Measurements from ENCODE around the gene CAPN9. TPM values are rescaled to one million over a fixed set of nuclear protein-coding genes. Genes with fewer than 3 reads are reported as not detected.

The CAPN9 gene
- polyA plus RNA-seq, 1 donor (not counting 4 experiments of a cell fraction or from before 2014, with no cell fraction given) = not detected

DNA sequence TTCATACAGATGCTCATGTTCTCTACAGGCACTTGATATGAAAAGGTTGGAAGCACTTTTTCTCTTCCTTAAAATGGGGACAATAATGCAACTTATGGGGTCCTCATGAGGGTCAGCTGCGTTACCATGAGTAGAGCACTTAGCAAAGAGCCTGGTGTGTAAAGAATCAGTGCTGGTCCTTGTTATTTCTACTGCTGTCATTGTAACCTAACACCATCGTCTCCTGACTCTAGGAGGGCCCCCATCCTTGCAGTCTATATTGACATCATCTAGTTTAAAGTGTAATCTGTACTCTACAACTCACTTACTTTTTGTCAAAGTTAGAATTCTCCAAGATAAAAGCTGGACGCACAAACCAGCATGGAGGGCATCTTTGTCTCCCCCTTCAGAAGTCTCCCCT, 2.4 kb downstream of the CAPN9 start:
- FAIRE-seq (no peak), DNase-seq (ENCODE audit: low read depth, low spot score) (no peak)
- Histone ChIP-seq H3K9ac (ENCODE audit: control insufficient read depth, extremely low read depth, insufficient read depth, low read length) (no peak overlapping the region), H3K9me1 (ENCODE audit: control insufficient read depth, extremely low read depth, insufficient read depth, low read length) (no peaks in the 10 kb centered on the region), H2AFZ (ENCODE audit: control insufficient read depth, low read length) (no peak overlapping the region), H3K4me3 (ENCODE audit: control insufficient read depth in 2 of 3, extremely low read depth in 1 of 3, insufficient read depth in 2 of 3, low read depth in 1 of 3, low read length in 3 of 3) (no peak overlapping the region), H3K79me2 (ENCODE audit: control insufficient read depth, insufficient read depth, low read length) (no peaks in the 10 kb centered on the region), H3K4me2 (ENCODE audit: control insufficient read depth, extremely low read depth, insufficient read depth, low read depth, low read length) (no peak overlapping the region), H3K27me3 (ENCODE audit: control insufficient read depth, extremely low read depth, insufficient read depth, low read length) (peaks cover 4% of the 10 kb centered on the region), H3K27ac (ENCODE audit: control insufficient read depth, insufficient read depth, low read length) (no peak overlapping the region), H3K4me1 (ENCODE audit: control insufficient read depth, extremely low read depth, insufficient read depth, low read length) (no peaks in the 10 kb centered on the region), H4K20me1 (ENCODE audit: control insufficient read depth, extremely low read depth, insufficient read depth, low read length) (no peaks in the 10 kb centered on the region), H3K36me3 (ENCODE audit: control insufficient read depth in 2 of 2, extremely low read depth in 1 of 2, insufficient read depth in 2 of 2, low read length in 2 of 2) (no peaks in the 10 kb centered on the region), H3K9me3 (ENCODE audit: control insufficient read depth, low read depth, low read length) (no peaks in the 10 kb centered on the region)
- dilution Hi-C loops (cut with MboI; ENCODE audit: extremely low pct_ligation_motif_present, low sequenced_read_pairs) = no loop called here
- no peak for TF ChIP-seq EZH2 (IDR thresholded peaks at IDR 0.05; ENCODE audit: low read length)
- TF ChIP-seq, protein P1, sequence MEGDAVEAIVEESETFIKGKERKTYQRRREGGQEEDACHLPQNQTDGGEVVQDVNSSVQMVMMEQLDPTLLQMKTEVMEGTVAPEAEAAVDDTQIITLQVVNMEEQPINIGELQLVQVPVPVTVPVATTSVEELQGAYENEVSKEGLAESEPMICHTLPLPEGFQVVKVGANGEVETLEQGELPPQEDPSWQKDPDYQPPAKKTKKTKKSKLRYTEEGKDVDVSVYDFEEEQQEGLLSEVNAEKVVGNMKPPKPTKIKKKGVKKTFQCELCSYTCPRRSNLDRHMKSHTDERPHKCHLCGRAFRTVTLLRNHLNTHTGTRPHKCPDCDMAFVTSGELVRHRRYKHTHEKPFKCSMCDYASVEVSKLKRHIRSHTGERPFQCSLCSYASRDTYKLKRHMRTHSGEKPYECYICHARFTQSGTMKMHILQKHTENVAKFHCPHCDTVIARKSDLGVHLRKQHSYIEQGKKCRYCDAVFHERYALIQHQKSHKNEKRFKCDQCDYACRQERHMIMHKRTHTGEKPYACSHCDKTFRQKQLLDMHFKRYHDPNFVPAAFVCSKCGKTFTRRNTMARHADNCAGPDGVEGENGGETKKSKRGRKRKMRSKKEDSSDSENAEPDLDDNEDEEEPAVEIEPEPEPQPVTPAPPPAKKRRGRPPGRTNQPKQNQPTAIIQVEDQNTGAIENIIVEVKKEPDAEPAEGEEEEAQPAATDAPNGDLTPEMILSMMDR (optimal IDR thresholded peaks at IDR 0.05 in 1 of 3, IDR thresholded peaks at IDR 0.05 in 1 of 3, conservative IDR thresholded peaks at IDR 0.05 in 1 of 3; ENCODE audit: extremely low read depth in 1 of 3, insufficient read depth in 2 of 3, low read length in 3 of 3) = no peak

DNA sequence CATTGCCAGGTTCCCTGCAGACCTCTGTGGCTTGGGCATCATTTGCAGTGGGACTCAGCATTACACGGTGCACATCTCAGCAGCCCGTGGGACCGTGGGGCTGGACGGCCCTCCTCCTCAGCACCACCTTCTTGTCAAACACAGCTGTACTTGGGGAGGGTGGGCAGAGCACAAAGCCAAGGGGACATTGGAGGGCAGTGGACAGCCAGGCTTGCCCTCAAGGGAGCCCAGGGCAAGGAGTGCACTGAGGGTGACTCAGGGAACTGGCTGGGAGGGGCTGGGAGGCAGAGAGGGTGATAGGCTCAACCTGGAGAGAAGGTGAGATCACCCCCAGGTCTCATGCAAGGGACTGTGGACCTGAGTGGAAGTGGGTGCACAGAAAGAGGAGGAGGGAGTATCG, 3.4 kb downstream of the CAPN9 start:
- Histone ChIP-seq H3K4me2 (ENCODE audit: control insufficient read depth, extremely low read depth, insufficient read depth, low read depth, low read length) (no peak overlapping the region), H4K20me1 (ENCODE audit: control insufficient read depth, extremely low read depth, insufficient read depth, low read length) (no peaks in the 10 kb centered on the region), H3K27ac (ENCODE audit: control insufficient read depth, insufficient read depth, low read length) (no peak overlapping the region), H3K79me2 (ENCODE audit: control insufficient read depth, insufficient read depth, low read length) (no peaks in the 10 kb centered on the region), H3K9me3 (ENCODE audit: control insufficient read depth, low read depth, low read length) (no peaks in the 10 kb centered on the region), H3K9ac (ENCODE audit: control insufficient read depth, extremely low read depth, insufficient read depth, low read length) (no peak overlapping the region), H3K27me3 (ENCODE audit: control insufficient read depth, extremely low read depth, insufficient read depth, low read length) (peaks cover under 1% of the 10 kb centered on the region), H3K36me3 (ENCODE audit: control insufficient read depth in 2 of 2, extremely low read depth in 1 of 2, insufficient read depth in 2 of 2, low read length in 2 of 2) (no peaks in the 10 kb centered on the region), H2AFZ (ENCODE audit: control insufficient read depth, low read length) (no peak overlapping the region), H3K4me1 (ENCODE audit: control insufficient read depth, extremely low read depth, insufficient read depth, low read length) (no peaks in the 10 kb centered on the region), H3K4me3 (ENCODE audit: control insufficient read depth in 2 of 3, extremely low read depth in 1 of 3, insufficient read depth in 2 of 3, low read depth in 1 of 3, low read length in 3 of 3) (no peak overlapping the region), H3K9me1 (ENCODE audit: control insufficient read depth, extremely low read depth, insufficient read depth, low read length) (no peaks in the 10 kb centered on the region)
- DNase-seq (ENCODE audit: low read depth, low spot score) = no peak
- FAIRE-seq = no peak
- TF ChIP-seq EZH2 (IDR thresholded peaks at IDR 0.05; ENCODE audit: low read length) = no peak
- TF ChIP-seq, protein P1 (optimal IDR thresholded peaks at IDR 0.05 in 1 of 3, IDR thresholded peaks at IDR 0.05 in 1 of 3, conservative IDR thresholded peaks at IDR 0.05 in 1 of 3; ENCODE audit: extremely low read depth in 1 of 3, insufficient read depth in 2 of 3, low read length in 3 of 3) = no peak
- dilution Hi-C loops (cut with MboI; ENCODE audit: extremely low pct_ligation_motif_present, low sequenced_read_pairs) = no loop called here
